DND-41 (cell line): ENCODE measurements around the gene MSANTD1.

Experiments
- ATAC-seq: fragments of 200-7000 bp; cut with Tn5 transposase; 3 replicates; pipeline ENCODE4 v1.9.1; 2021; ENCODE audit warnings: low read depth; ENCODE audit not compliant: insufficient read depth
- DNase-seq: peaks from one replicate; pipeline ENCODE4 v3.0.0-alpha.2; 2020
- H2AFZ ChIP-seq: 2 replicates; pipeline ENCODE4 v1.6.0; 2012; ENCODE audit warnings: low read depth, low read length
- H3K27ac ChIP-seq: 2 replicates; pipeline ENCODE4 v1.5.1; 2012; ENCODE audit warnings: low read length, inconsistent platforms
- H3K27me3 ChIP-seq: fragments of 200-600 bp; sonication (generic); 2 replicates; pipeline ENCODE4 v1.6.0; 2012; ENCODE audit warnings: low read length, mild to moderate bottlenecking, inconsistent platforms; ENCODE audit not compliant: insufficient read depth, poor library complexity
- H3K36me3 ChIP-seq: 2 replicates; pipeline ENCODE4 v1.5.1; 2012; ENCODE audit warnings: low read length, inconsistent platforms; ENCODE audit not compliant: insufficient read depth
- H3K4me1 ChIP-seq: 2 replicates; pipeline ENCODE4 v1.5.1; 2012; ENCODE audit warnings: mild to moderate bottlenecking, low read length; ENCODE audit not compliant: insufficient read depth
- H3K4me2 ChIP-seq: 2 replicates; pipeline ENCODE4 v1.6.0; 2012; ENCODE audit warnings: mild to moderate bottlenecking, moderate library complexity, low read length, inconsistent platforms; ENCODE audit not compliant: insufficient read depth
- H3K4me3 ChIP-seq, 2 experiments: fragments of 200-600 bp in 1 of 2; shearing (Covaris generic) in 1 of 2; 2 replicates each; pipeline ENCODE4 v1.5.1; 2012 to 2016; ENCODE audit warnings: inconsistent platforms in 2 of 2, low read length in 2 of 2, mild to moderate bottlenecking in 2 of 2, low read depth in 1 of 2, moderate library complexity in 1 of 2
- H3K79me2 ChIP-seq: 2 replicates; pipeline ENCODE4 v1.6.0; 2012; ENCODE audit warnings: low read length, inconsistent platforms; ENCODE audit not compliant: insufficient read depth
- H3K9ac ChIP-seq: 2 replicates; pipeline ENCODE4 v1.6.0; 2012; ENCODE audit warnings: low read depth, mild to moderate bottlenecking, inconsistent platforms, low read length, moderate library complexity
- H3K9me3 ChIP-seq: 2 replicates; pipeline ENCODE4 v1.5.1; 2012; ENCODE audit warnings: low read length, moderate library complexity, mild to moderate bottlenecking, inconsistent platforms; ENCODE audit not compliant: insufficient read depth, severe bottlenecking
- H4K20me1 ChIP-seq: 2 replicates; pipeline ENCODE4 v1.6.0; 2012; ENCODE audit warnings: low read length; ENCODE audit not compliant: insufficient read depth
- EZH2 ChIP-seq: IDR thresholded peaks from 3 replicates; pipeline ENCODE4 v1.6.1; 2012; ENCODE audit warnings: borderline replicate concordance, low read depth, mild to moderate bottlenecking, moderate library complexity, low read length, inconsistent platforms; ENCODE audit not compliant: severe bottlenecking
- TF ChIP-seq, protein P1 (sequence below): IDR thresholded peaks from 2 replicates; pipeline ENCODE4 v1.5.1; 2012; ENCODE audit warnings: borderline replicate concordance, low read length, moderate library complexity, mild to moderate bottlenecking; ENCODE audit not compliant: poor library complexity, severe bottlenecking; ENCODE audit errors: extremely low read depth

MSANTD1 gene

GRCh38 chr4:3303923-3304710 is 55.2 kb downstream of the MSANTD1 start:
- no peaks in the 10 kb centered on the region for H3K36me3 ChIP-seq
- no peaks in the 10 kb centered on the region for H3K79me2 ChIP-seq
- H3K27me3 ChIP-seq, result peaks cover 68% of the 10 kb centered on the region
- no peak overlapping the region for H3K27ac ChIP-seq
- TF ChIP-seq, protein P1, sequence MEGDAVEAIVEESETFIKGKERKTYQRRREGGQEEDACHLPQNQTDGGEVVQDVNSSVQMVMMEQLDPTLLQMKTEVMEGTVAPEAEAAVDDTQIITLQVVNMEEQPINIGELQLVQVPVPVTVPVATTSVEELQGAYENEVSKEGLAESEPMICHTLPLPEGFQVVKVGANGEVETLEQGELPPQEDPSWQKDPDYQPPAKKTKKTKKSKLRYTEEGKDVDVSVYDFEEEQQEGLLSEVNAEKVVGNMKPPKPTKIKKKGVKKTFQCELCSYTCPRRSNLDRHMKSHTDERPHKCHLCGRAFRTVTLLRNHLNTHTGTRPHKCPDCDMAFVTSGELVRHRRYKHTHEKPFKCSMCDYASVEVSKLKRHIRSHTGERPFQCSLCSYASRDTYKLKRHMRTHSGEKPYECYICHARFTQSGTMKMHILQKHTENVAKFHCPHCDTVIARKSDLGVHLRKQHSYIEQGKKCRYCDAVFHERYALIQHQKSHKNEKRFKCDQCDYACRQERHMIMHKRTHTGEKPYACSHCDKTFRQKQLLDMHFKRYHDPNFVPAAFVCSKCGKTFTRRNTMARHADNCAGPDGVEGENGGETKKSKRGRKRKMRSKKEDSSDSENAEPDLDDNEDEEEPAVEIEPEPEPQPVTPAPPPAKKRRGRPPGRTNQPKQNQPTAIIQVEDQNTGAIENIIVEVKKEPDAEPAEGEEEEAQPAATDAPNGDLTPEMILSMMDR, result no peak
- no peak for TF ChIP-seq EZH2
- no peak overlapping the region for H2AFZ ChIP-seq
- H3K4me2 ChIP-seq, result no peak overlapping the region
- H3K4me1 ChIP-seq, result peaks cover 18% of the 10 kb centered on the region
- DNase-seq (no peak), ATAC-seq (no peak)
- no peak overlapping the region for H3K4me3 ChIP-seq
- H3K9me3 ChIP-seq, result no peaks in the 10 kb centered on the region
- peaks cover 95% of the 10 kb centered on the region for H4K20me1 ChIP-seq
- no peak overlapping the region for H3K9ac ChIP-seq

- H3K79me2 ChIP-seq, result no peaks in the 10 kb centered on the region
- H3K4me1 ChIP-seq, result peaks cover 18% of the 10 kb centered on the region
- no peak for DNase-seq
- no peaks in the 10 kb centered on the region for H3K9me3 ChIP-seq
- TF ChIP-seq, protein P1, result no peak
- no peak overlapping the region for H3K9ac ChIP-seq
- H3K4me2 ChIP-seq, result no peak overlapping the region
- H2AFZ ChIP-seq, result no peak overlapping the region
- H3K4me3 ChIP-seq, result no peak overlapping the region
- H4K20me1 ChIP-seq, result peaks cover 90% of the 10 kb centered on the region
- peaks cover 59% of the 10 kb centered on the region for H3K27me3 ChIP-seq
- no peak for ATAC-seq
- no peak overlapping the region for H3K27ac ChIP-seq
- no peaks in the 10 kb centered on the region for H3K36me3 ChIP-seq
These were observed 56.1 kb downstream of the MSANTD1 start for GRCh38 chr4:3304831-3305609.

GRCh38 chr4:3305610-3306371 is 56.8 kb downstream of the MSANTD1 start:
- Histone ChIP-seq H3K9ac (no peak overlapping the region), H3K4me1 (peaks cover 18% of the 10 kb centered on the region), H3K79me2 (no peaks in the 10 kb centered on the region), H3K4me2 (no peak overlapping the region), H2AFZ (no peak overlapping the region), H3K27ac (no peak overlapping the region), H3K4me3 (no peak overlapping the region), H3K9me3 (no peaks in the 10 kb centered on the region), H4K20me1 (peaks cover 90% of the 10 kb centered on the region), H3K27me3 (peaks cover 55% of the 10 kb centered on the region), H3K36me3 (no peaks in the 10 kb centered on the region)
- TF ChIP-seq EZH2, result no peak
- TF ChIP-seq, protein P1, result no peak
- ATAC-seq (no peak), DNase-seq (no peak)
